Measurements from ENCODE around the gene KRTAP5-1.

KRTAP5-1 gene

GRCh38 chr11:1558775-1559110, 26.3 kb downstream of the KRTAP5-1 start:
- no peak for DNase-seq

- peak; percentile 99 for DNase-seq
Measured at GRCh38 chr11:1557904-1558774, 26.9 kb downstream of the KRTAP5-1 start.

GRCh38 chr11:1557051-1557884, 27.8 kb downstream of the KRTAP5-1 start:
- DNase-seq = no peak

GRCh38 chr11:1556278-1556902, 28.7 kb downstream of the KRTAP5-1 start:
- no peak for DNase-seq

- no peak for DNase-seq
Measured at GRCh38 chr11:1555713-1556153, 29.4 kb downstream of the KRTAP5-1 start.

- no peak for DNase-seq
Measured at GRCh38 chr11:1554981-1555712, 29.9 kb downstream of the KRTAP5-1 start.

GRCh38 chr11:1553808-1554594, 31.1 kb downstream of the KRTAP5-1 start:
- DNase-seq = no peak

- DNase-seq = no peak
Measured at GRCh38 chr11:1549338-1550330, 35.4 kb downstream of the KRTAP5-1 start.

- DNase-seq = no peak
Measured at GRCh38 chr11:1548221-1549070, 36.6 kb downstream of the KRTAP5-1 start.

GRCh38 chr11:1547467-1548098, 37.5 kb downstream of the KRTAP5-1 start:
- DNase-seq = no peak

GRCh38 chr11:1546536-1547466, 38.3 kb downstream of the KRTAP5-1 start:
- peak; percentile 98 for DNase-seq

GRCh38 chr11:1546077-1546535, 39.0 kb downstream of the KRTAP5-1 start:
- DNase-seq = no peak

- no peak for DNase-seq
Measured at GRCh38 chr11:1545432-1545831, 39.7 kb downstream of the KRTAP5-1 start.

- DNase-seq = no peak
Measured at GRCh38 chr11:1544536-1544935, 40.5 kb downstream of the KRTAP5-1 start.

- no peak for DNase-seq
Measured at GRCh38 chr11:1543606-1544263, 41.3 kb downstream of the KRTAP5-1 start.

- DNase-seq = no peak
Measured at GRCh38 chr11:1542267-1542666, 42.8 kb downstream of the KRTAP5-1 start.

GRCh38 chr11:1541474-1542204, 43.4 kb downstream of the KRTAP5-1 start:
- no peak for DNase-seq
